GM19438 (cell line): Measurements from ENCODE around the gene ZC3H14.

ENCODE experiments used
- ATAC-seq: cut with Tn5 transposase; IDR thresholded peaks from one replicate; pipeline ENCODE4 v1.9.1; 2021; ENCODE audit warnings: low read depth; ENCODE audit not compliant: unreplicated experiment

ZC3H14 gene

DNA sequence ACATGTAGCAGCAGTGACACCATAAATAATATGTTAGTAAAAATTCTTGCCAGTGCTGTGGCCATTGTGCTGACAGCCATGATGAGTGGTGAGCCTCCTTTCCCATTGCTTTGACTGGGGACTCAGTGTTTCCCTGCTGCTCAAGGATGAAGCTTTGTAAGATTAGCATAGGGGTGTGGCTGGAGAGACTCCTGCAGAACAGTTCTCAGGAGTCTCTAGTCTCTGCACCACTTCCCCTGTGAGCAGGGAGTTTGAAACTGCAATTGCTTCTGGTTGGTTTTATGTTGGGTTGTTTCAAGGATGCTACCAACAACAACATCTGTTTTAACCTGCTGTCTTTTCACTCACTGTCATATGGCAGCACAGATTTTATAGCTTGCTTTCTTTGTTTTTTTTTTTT, 41.4 kb downstream of the ZC3H14 start:
- no peak for ATAC-seq

DNA sequence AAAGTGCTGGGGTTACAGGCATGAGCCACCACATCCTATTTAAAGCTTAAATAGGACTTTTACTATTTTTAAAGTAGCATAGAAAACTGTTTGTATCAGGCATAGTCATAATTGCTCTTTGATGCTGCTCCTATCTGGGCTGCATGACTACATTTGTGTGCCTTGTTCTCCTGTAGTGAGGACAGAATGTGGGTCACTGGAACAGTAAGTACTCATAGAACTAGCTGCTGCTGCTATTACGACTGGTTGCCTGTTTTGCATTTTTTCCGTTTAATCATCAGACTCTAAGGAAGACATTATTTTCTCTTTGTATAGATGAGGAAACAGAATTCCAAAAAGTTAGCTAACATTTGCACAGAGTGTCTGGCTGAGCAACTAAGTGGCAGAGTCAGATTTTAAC, 42.8 kb downstream of the ZC3H14 start:
- no peak for ATAC-seq

- no peak for ATAC-seq
Measured at GRCh38 chr14:88607829-88608228, 45.0 kb downstream of the ZC3H14 start.

DNA sequence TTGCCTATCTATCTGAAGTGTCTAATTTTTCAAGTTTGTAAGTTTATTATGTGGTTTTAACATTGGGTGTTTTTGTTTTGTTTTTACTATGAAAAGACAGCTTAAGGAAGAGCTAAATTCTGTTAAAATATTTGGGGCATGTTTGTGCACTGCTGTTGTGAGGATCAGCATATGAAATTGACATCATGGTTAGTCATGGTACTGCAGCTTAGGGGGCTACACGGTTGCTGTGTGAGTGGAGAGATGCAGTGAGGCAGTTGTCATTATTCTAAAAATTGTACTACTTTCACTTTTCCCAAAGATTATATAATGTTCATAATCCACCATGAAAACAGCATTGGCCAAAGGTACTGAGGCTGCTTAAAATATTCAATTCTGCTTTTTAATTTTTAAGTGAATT, 49.0 kb downstream of the ZC3H14 start:
- ATAC-seq, result no peak

DNA sequence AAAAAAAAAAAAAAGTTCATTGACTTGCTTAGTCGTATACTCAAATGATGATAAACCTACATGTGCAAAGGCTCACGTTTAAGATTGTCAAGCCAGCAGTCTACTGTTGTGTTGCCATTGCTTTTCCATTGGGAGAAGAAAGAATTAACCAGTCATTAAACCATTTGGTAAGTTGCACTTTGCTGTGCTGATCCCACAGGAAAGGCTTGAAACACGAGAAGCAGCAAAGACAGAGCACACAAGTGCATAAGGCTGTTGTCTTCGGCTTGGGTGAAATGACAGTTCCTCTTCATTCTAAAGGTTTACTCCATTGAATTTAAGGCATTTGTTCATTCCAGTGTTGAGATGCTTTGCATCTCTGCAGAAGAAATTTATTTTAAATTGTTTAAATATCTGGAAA, 50.1 kb downstream of the ZC3H14 start:
- no peak for ATAC-seq

GRCh38 chr14:88613552-88614010, 50.7 kb downstream of the ZC3H14 start:
- no peak for ATAC-seq

DNA sequence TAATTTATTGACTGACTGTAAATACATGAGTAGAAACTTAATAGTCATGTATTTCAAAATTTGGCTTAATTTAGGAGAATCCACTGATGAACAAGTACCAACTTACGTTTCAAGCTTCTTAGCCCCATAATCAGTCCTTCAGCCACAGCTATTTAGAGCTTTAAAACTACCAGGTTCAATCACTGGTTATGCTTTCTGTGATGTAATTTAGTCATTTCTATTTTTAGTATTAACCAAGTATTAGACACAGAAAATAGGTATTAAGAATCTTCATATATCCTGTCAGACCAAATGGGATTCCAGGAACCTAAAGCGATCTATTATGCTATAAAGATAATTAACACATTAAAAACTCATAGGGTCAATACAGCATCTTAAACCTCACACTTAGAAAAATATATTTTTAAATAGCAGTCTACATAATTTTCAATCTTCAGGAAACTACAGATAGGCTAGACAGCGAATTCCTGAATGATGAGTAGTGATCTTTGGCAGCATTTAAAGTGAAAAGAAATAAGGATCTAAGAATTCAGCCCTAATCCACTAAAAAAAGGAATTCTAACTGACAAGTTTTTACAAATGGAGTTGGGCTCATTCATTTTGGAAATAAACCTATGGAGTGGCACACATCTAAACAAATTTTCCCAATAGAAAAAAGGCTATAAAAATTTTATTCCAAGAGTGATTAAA, 51.5 kb downstream of the ZC3H14 start:
- no peak for ATAC-seq

- no peak for ATAC-seq
Measured at GRCh38 chr14:88616697-88617096, 53.9 kb downstream of the ZC3H14 start.

GRCh38 chr14:88617479-88617878, 54.6 kb downstream of the ZC3H14 start:
- no peak for ATAC-seq

- ATAC-seq, result no peak
Measured at GRCh38 chr14:88618476-88618875, 55.6 kb downstream of the ZC3H14 start.

- no peak for ATAC-seq
Measured at GRCh38 chr14:88621100-88621499, 58.3 kb downstream of the ZC3H14 start.

- no peak for ATAC-seq
Measured at GRCh38 chr14:88625671-88626070, 62.8 kb downstream of the ZC3H14 start.

- ATAC-seq, result no peak
Measured at GRCh38 chr14:88628033-88628432, 65.2 kb downstream of the ZC3H14 start.

GRCh38 chr14:88628462-88628861, 65.6 kb downstream of the ZC3H14 start:
- ATAC-seq, result no peak

DNA sequence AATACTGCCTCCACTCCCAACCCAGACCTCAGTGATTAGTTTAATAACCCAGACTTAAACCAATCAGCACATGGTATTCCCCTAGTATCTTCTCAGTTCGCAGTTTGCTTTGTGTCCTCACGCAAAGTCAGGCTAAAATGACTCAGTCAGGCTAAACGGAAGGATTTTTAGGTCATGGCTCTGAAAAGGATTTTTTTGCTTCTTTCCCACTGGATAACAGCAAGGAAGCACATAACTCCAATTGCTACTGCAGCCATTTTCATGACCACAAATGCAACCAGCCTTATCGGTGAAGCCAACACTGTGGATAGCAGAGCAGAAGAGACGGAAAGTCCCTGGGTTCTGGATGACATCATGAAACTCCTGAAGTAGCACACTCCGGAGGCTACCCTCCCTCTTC, 67.7 kb downstream of the ZC3H14 start:
- ATAC-seq, result no peak

GRCh38 chr14:88631091-88631490, 68.3 kb downstream of the ZC3H14 start:
- no peak for ATAC-seq

DNA sequence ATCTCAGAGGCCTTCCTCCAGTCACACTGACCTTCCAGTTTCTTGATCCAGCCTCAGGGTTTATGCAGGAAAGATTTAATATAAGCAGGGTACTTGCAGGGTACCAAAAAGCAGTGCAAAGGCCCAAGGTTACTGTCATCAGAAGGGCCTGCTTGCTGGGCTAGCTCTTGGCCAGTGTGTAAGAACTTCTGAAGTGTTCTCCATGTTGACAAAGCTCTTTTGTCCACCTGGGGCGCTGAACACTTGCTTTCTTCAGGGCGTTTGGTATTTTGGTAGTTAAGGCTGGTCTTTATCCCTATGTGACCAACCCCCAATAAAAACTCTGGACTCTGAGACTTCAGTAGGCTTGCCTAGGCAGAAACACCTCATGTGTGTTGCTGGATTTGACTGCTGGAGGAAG, 69.7 kb downstream of the ZC3H14 start:
- ATAC-seq, result no peak

DNA sequence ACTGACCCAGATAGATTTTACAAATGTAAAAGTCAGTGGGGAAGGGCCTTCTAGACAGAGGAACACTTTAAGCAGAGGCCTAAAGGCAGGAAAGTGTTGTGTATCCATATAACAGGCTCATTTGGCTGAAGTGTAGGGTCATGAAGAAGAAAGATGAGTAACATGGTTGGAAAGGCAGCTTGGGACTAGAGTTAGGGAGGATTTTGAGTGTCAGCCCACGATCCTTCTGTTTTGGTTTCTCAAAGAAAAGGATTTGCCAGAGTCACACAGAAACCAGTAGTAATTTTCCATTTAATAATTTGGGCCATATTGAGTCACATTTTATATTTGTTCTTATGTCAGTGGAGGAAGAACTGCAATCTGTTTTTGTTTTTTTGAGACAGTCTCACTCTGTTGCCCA, 76.4 kb downstream of the ZC3H14 start:
- no peak for ATAC-seq

DNA sequence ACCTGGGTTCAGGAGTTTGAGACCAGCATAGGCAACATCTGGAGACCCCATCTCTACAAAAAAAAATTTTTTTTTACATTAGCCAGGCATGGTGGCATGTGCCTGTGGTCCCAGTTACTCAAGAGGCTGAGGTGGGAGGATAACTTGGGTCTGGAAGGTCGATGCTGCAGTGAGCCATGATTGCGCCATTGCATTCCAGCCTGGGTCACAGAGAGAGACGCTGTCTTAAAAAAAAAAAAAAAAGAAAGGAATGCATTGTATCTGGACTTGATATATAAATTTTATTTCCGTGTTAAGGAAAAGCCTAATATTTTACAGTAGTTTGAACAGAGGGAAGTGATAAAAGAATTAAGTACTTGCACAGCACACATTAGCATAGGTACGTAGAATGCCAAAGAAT, 97.2 kb downstream of the ZC3H14 start:
- no peak for ATAC-seq

DNA sequence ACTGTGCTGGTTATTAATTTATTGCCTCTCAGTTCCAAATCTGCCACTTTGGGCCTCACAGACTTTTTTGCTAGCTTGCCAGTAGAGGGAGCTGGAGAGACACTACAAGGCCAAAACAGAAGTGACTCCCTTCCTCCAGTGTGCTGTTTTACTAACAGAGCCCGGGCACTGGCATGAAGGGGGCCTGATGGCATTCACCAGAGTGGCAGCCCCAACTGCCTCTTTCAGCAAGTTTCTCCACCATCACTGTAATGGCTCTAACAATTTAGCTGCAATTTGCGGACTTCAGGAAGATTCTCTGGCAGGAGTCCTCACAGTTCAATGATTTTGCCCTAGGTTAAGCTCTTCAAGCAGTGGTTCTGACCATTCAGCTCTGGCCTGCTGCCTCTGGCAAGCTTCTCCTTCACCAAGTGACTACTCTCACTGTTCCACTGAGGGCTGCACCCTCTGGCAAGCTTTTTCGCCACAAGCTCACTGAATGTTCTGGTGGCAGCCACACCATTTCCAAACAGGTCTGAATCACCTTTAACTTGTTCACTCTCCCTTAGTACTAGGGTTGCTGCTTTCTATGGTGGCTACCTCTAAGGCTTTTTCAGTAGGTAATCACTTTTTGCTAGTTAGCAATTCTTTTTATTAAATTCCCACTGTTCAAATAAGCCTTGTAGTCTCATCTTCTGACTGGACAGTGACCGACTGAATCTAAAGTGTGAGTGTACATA, 104.9 kb downstream of the ZC3H14 start:
- ATAC-seq, result peak; percentile 70

DNA sequence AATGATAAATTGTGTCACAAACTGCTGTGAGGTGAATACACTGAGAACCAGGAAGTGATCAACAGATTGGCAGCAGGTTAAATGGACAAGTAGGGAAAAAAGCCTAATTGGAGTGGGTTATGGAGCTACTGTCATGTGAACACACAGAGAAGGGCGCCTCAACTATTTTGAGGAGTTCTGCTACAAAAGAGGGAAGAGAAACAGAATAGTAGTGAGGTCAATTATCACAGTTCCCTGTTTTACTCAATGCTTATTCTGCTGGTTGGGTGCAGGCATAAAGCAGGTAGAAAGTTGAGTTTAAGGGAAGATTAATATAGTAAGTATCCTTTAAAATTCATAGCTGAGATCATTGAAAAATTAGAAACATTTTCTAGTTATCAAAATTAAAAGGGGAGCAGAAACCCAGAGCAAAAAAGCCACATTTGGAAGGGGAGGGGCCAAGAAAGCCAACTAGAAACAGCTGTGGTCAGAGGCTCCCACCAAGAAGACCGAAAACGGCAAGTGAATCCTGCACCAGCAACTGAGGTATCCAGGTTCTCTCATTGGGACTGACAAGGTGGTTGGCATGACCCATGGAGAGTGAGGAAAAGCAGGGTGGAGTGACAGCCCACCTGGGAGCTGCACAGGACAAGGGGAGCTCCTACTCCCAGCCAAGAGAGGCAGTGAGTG, 105.7 kb downstream of the ZC3H14 start:
- peak; percentile 71 for ATAC-seq

- no peak for ATAC-seq
Measured at GRCh38 chr14:88669346-88669745, 106.5 kb downstream of the ZC3H14 start.
